GM12875 (cell line): ENCODE results near the gene SAC3D1.

ENCODE experiments used
- H3K4me3 ChIP-seq: one replicate; pipeline ENCODE4 v1.5.1; 2011; ENCODE audit warnings: low read depth, low read length, control low read depth
- TF ChIP-seq, protein P1 (sequence below): IDR thresholded peaks from 2 replicates; pipeline ENCODE4 v1.5.1; 2011; ENCODE audit warnings: low read depth, mild to moderate bottlenecking, control low read depth, inconsistent platforms, low read length, moderate library complexity, borderline replicate concordance; ENCODE audit not compliant: insufficient read depth

SAC3D1 gene

DNA sequence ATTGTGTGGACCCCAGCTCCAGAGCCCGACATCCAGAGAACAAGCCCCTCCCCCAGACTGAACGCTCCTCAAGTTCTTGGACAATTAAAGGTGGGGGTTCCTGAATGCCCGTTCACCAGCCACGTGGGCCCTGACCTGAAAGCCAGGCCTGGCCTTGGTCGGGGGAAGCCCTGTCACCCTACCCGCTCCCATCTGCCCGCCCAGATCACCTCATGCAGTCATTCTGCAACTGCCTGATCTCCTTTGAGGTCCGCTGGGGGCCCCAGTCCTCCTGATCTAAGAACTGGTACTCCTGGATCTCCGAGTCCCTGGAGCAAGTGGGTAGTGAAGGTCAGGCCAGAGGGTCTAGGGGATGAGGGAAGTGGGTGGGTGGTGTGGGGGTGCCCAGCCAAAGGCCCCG is 26.4 kb downstream of the SAC3D1 start:
- TF ChIP-seq, protein P1, sequence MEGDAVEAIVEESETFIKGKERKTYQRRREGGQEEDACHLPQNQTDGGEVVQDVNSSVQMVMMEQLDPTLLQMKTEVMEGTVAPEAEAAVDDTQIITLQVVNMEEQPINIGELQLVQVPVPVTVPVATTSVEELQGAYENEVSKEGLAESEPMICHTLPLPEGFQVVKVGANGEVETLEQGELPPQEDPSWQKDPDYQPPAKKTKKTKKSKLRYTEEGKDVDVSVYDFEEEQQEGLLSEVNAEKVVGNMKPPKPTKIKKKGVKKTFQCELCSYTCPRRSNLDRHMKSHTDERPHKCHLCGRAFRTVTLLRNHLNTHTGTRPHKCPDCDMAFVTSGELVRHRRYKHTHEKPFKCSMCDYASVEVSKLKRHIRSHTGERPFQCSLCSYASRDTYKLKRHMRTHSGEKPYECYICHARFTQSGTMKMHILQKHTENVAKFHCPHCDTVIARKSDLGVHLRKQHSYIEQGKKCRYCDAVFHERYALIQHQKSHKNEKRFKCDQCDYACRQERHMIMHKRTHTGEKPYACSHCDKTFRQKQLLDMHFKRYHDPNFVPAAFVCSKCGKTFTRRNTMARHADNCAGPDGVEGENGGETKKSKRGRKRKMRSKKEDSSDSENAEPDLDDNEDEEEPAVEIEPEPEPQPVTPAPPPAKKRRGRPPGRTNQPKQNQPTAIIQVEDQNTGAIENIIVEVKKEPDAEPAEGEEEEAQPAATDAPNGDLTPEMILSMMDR = no peak
- no peak overlapping the region for H3K4me3 ChIP-seq

DNA sequence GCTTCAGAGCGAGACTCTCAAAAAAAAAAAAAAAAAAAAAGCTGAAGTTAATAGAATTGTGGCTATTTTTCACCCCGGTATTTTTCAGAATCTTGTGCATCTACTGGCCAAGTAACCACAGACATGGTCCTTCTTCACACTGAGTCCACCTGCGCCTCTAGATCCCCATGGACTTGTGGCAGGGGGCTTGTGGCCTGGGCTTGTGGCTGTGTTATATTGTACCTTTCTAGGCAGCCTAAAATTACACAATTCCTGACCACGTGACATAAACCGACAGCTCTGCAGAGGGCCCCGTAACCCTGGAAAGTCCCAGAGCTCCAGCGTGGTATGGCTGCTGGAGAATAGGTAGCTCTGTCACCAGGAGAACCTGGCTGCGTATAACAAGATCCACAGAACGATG is 28.2 kb downstream of the SAC3D1 start:
- no peak overlapping the region for H3K4me3 ChIP-seq
- TF ChIP-seq, protein P1 = no peak

DNA sequence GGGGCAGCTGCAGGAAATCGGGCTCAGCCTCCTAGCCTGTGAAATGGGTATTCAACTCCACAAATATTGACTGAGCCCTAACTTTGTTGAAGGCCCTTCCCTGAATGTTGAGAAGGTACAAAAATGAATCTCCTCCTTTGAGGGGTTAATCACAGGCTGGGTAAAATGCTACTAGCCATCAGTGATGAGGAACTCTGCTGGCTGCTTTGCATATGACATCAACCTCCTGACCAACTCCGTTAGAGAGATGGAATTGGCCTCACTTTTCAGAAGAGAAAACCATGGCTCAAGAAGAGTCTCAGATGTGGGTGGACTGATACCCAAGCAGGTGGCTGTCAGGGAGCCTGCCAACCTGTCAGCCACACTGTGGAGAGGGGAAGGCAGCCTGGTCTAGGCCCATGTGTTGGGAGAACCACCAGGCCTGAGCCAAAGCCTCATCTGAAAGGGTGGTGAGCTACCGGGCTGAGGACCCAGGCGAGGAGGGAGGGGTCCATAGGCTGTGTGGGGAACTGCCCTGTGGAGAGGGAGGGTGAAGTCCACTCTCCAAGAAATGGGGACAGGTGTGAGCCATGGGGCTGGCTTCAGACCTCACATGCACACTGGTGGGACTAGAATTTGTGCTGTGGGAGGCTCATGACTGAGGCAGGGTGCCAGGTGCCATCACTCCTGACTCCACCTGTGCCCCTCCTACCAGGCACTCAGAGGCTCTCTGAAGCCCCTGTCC is 31.1 kb downstream of the SAC3D1 start:
- H3K4me3 ChIP-seq = no peak overlapping the region
- TF ChIP-seq, protein P1 = no peak

DNA sequence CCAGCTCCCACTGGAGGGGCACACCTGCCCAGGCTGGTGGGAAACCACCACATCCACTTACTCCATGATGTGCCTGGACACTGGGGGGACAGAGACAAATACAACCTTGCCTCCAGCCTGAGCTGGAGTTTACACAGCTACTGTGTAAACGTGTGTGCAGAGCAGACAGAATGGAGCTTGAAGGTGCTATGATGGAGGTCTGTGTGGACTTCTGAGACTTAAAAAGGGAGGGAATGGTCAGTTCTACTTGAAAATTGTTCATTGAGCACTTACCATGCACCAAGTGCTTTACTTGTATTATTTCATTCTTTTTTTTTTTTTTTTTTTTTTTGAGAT is 31.6 kb downstream of the SAC3D1 start:
- TF ChIP-seq, protein P1 = no peak
- H3K4me3 ChIP-seq = no peak overlapping the region

DNA sequence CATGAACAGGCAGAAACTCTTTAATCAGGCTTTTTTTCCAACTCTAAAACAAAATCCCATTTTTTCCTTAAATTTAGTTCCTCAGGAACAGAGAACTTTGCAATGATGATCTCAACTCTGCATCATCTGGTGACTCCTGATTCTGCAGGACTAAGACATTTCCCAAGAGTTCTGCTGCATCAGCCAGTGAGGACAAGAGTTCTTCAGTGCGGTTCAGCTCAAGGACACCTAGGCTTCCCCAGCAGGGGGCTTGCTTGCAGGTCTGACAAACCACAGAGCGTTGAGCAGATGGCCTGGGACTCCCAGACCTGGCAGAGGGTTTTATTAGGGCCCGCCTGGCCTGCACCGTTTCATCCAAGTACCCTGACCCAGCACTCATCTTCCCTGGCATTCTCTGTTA is 36.4 kb downstream of the SAC3D1 start:
- H3K4me3 ChIP-seq = no peak overlapping the region
- TF ChIP-seq, protein P1 = no peak

DNA sequence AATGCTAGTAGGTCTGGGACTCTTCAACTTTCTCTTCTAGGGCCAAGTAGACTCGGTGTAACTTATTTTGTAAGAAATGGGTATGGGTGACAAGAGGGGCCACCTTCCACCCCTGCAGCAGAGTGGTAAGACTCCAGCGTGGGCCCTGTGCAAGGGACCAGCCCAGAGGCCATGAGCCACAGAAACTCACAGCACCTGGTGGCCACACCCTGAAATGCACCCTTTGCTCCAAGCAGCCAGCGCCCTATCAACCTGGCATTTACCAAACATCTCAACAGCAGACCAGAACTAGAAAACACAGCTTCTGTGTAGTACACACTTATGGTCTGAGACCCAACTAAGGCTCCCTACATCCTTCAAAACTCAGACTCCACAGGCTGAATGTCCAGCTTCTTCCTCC is 37.1 kb downstream of the SAC3D1 start:
- TF ChIP-seq, protein P1 = peak; percentile 88
- H3K4me3 ChIP-seq = no peak overlapping the region

DNA sequence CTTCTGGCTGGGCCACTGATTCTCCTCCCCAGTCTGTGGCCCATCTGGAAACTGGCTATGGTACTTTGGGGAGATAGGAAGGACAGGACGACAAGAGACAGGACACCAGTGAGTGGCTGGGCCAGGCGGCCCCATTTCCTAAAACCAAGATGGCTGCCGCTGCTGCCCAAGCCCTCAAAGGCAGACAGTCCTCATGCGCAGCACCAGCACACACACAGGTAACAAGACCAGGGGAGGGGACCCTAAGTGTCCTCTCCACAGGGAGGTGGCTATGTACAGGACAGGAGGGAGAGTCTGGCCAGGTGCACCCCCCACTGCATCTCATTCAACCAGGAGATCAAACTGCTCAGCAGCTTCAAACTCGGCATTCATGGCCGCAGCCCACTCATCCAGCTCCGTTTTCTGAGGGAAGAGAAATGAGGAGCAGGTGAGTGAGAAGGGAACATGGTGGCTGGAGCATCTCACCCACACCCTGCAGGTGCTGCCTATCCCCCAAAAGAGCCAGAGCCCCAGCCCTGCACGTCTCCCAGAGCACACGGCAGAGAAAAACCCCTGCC is 37.9 kb downstream of the SAC3D1 start:
- TF ChIP-seq, protein P1 = no peak
- H3K4me3 ChIP-seq = peak overlapping the region; percentile 12
